Measurements from ENCODE around the gene AUTS2. TPM values are rescaled to one million over a fixed set of nuclear protein-coding genes. Genes with fewer than 3 reads are reported as not detected.

The AUTS2 gene
- total RNA-seq, 1 experiment from 2014 or later: 256 TPM

- peaks cover 2% of the 10 kb centered on the region for H3K4me1 ChIP-seq (ENCODE audit: insufficient read depth, low read length)
- no peaks in the 10 kb centered on the region for H3K27me3 ChIP-seq (ENCODE audit: insufficient read depth, low read length)
- no peaks in the 10 kb centered on the region for H3K9me3 Mint-ChIP-seq
- H3K9ac ChIP-seq (ENCODE audit: extremely low read depth, insufficient read length, low read length): no peak overlapping the region
- H2BK20ac ChIP-seq (ENCODE audit: low read depth, low read length, poor library complexity, severe bottlenecking): no peak overlapping the region
- no peak overlapping the region for H3K4me2 ChIP-seq (ENCODE audit: insufficient read depth, insufficient read length, low read length)
- TF ChIP-seq CTCF (conservative IDR thresholded peaks at IDR 0.05): no peak
- H2AFZ ChIP-seq (ENCODE audit: low read length): no peak overlapping the region
- H4K5ac ChIP-seq (ENCODE audit: insufficient read length, low read depth, low read length): no peak overlapping the region
- no peak overlapping the region for H2BK120ac ChIP-seq (ENCODE audit: low read depth, low read length, poor library complexity, severe bottlenecking)
- no peak overlapping the region for H4K91ac ChIP-seq (ENCODE audit: insufficient read length, low read depth, low read length)
- H2BK12ac ChIP-seq (ENCODE audit: insufficient read length, low read depth, low read length): no peak overlapping the region
- H3K27me3 Mint-ChIP-seq (ENCODE audit: low read depth): no peaks in the 10 kb centered on the region
- no peaks in the 10 kb centered on the region for H3K36me3 Mint-ChIP-seq (ENCODE audit: insufficient read depth in 1 of 3, low read depth in 3 of 3)
- H3K23ac ChIP-seq (ENCODE audit: insufficient read length, low read depth, low read length): no peak overlapping the region
- H2BK15ac ChIP-seq (ENCODE audit: low read depth, low read length): no peak overlapping the region
- H3K4me1 Mint-ChIP-seq: peaks cover 35 to 36% of the 10 kb centered on the region in 2 experiments
- H3K27ac Mint-ChIP-seq: no peak overlapping the region
- no peak overlapping the region for H4K8ac ChIP-seq (replicated peaks; ENCODE audit: insufficient read length, low read depth, low read length)
- no peak overlapping the region for H3K4me3 Mint-ChIP-seq
- no peak overlapping the region for H2BK5ac ChIP-seq (ENCODE audit: insufficient read length, low read length)
- H3K79me1 ChIP-seq (ENCODE audit: insufficient read depth, low read depth, low read length, poor library complexity, severe bottlenecking): no peaks in the 10 kb centered on the region
- H3K27ac ChIP-seq (ENCODE audit: insufficient read length, low read depth, low read length): no peak overlapping the region
- no peak for DNase-seq
- no peaks in the 10 kb centered on the region for H3K79me2 ChIP-seq (ENCODE audit: insufficient read depth, low read length)
- H4K20me1 ChIP-seq (ENCODE audit: control insufficient read depth, insufficient read depth, insufficient read length): no peaks in the 10 kb centered on the region
- no peak overlapping the region for H3T11ph ChIP-seq (ENCODE audit: low read length)
- WGBS (ENCODE audit: extremely low coverage, insufficient read length, low lambda C conversion rate): no CpG with 5 or more reads among the region's 1 CpG
- no peaks in the 10 kb centered on the region for H3K9me3 ChIP-seq (ENCODE audit: control insufficient read depth, low read depth, low read length)
- H3K18ac ChIP-seq (ENCODE audit: insufficient read length, low read depth, low read length): no peak overlapping the region
- H3K23me2 ChIP-seq (ENCODE audit: insufficient read length, low read depth, low read length, poor library complexity, severe bottlenecking): no peaks in the 10 kb centered on the region
- H3K14ac ChIP-seq (ENCODE audit: insufficient read depth, low read length): no peak overlapping the region
- H3K4ac ChIP-seq (ENCODE audit: low read depth, low read length): no peak overlapping the region
- H2AK5ac ChIP-seq (ENCODE audit: insufficient read length, low read length): no peak overlapping the region
- no peak overlapping the region for H3K56ac ChIP-seq (ENCODE audit: insufficient read length, low read depth, low read length)
Measured at GRCh38 chr7:69757981-69758430, 159.7 kb downstream of the AUTS2 start.

Measured in H9 (cell line).